IPS DF 6.9 (cell line): ENCODE data around the gene CHD8.
A peak's percentile ranks its signal among the peaks of the same experiment; 100 is the strongest.
"Not testable (repeated sequence)": the region's sequence is repeated elsewhere in the genome, so short reads cannot be mapped to it uniquely, and the experiment has no call there.

ENCODE experiments used
- DNase-seq: peaks from one replicate; pipeline ENCODE4 v3.0.0-alpha.2; 2013; ENCODE audit warnings: low read depth, low spot score
- H3K27ac ChIP-seq: one replicate; pipeline ENCODE4 v1.5.1; 2013; ENCODE audit warnings: low read length, control low read depth
- H3K27me3 ChIP-seq: 2 replicates; pipeline ENCODE4 v1.6.1; 2013; ENCODE audit warnings: mild to moderate bottlenecking, low read length; ENCODE audit not compliant: control insufficient read depth, insufficient read depth
- H3K36me3 ChIP-seq: 2 replicates; pipeline ENCODE4 v1.6.1; 2013; ENCODE audit warnings: low read length; ENCODE audit not compliant: control insufficient read depth, insufficient read depth
- H3K4me1 ChIP-seq: 2 replicates; pipeline ENCODE4 v1.6.1; 2013; ENCODE audit warnings: low read length; ENCODE audit not compliant: control insufficient read depth, insufficient read depth
- H3K4me3 ChIP-seq: 2 replicates; pipeline ENCODE4 v1.5.1; 2013; ENCODE audit warnings: mild to moderate bottlenecking, low read length
- H3K9me3 ChIP-seq: 2 replicates; pipeline ENCODE4 v1.6.1; 2013; ENCODE audit warnings: low read length, inconsistent platforms; ENCODE audit not compliant: control insufficient read depth, insufficient read depth
- WGBS: extraction: QIAGEN DNeasy Blood & Tissue Kit; methylation state at CpG from one replicate; pipeline ENCODE4 v1.1.7; 2013; ENCODE audit warnings: mixed read lengths, missing lambda C conversion rate; ENCODE audit not compliant: insufficient read length, insufficient coverage; 5-methylcytosine and 5-hydroxymethylcytosine counted together

CHD8 gene

DNA sequence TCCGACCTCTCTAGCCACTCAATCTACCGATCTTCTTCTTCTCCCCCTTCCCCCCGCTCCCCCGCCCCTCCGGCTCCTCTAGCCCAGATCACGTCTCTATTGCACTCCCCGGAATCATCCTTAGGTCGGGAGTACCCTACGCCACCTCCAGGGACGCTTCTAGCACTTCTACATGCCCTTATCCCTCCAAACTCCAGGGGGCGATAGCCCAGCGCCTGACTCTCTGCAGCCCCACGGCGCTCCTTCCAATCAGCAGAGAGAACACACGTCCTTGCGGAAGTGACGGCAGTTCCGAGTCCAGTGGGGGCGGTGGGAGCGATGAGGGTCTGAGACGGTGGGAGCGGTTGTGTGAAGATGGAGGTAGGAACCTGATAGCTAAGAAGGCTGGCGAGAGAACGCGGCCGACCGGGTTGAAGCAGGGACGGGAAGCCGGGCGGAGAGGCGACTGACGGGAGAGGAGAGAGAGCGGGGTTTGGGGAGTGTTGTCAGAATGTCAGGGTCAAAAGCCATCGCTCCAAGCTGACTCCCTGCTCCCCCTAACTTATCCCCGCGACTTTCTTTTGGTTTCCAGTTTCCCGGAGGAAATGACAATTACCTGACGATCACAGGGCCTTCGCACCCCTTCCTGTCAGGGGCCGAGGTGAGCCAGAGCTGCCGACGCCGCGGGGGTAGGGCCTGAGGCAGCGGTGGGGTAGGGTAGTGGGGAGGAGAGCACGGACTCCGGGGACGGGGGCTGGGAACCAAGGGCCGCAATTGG lies 21.2 kb upstream of the CHD8 start, which contains the start of the genes RAB2B and TOX4:
RAB2B (minus strand) TSS at position 35 of the 757 bp plus-strand sequence. CDS start 87 bp downstream, outside the sequence.
TOX4 (plus strand) TSS at position 271 of the 757 bp plus-strand sequence; CDS start at position 355, 84 bp downstream.
- Histone ChIP-seq H3K27ac (no peak within 1 kb of the TSS), H3K27me3 (no peaks in the 10 kb centered on the region), H3K4me1 (no peaks in the 10 kb centered on the region), H3K36me3 (no peaks in the 10 kb centered on the region), H3K9me3 (no peaks in the 10 kb centered on the region), H3K4me3 (peak within 1 kb of the TSS; percentile 88)
- no CpG with 5 or more reads among the region's 49 CpGs for WGBS
- peak; percentile 100 for DNase-seq

DNA sequence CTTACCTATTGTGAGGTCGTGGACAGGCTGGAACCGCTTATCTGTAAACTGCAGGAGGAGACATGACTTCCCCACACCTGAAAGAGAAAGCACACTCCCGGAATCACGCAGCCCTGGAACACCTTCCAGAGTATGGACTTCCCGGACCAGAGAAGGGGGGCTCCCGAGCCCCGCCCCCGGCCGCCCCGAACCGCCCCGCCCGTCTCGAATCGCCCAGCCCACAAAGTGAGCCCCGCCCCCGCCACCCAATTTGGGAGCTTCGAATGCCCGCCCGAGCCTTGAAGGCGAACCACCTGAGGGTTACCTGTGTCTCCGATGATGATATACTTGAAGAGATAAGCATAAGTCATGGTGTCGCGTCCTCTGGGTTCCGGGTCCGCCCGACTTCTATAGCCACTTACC lies 20.6 kb upstream of the CHD8 start:
- no peak for DNase-seq
- no peaks in the 10 kb centered on the region for H3K9me3 ChIP-seq
- H3K4me3 ChIP-seq, result peak overlapping the region; percentile 88; the same call in 1 of the 2 replicates
- no CpG with 5 or more reads among the region's 27 CpGs for WGBS
- no peaks in the 10 kb centered on the region for H3K4me1 ChIP-seq
- H3K27me3 ChIP-seq, result no peaks in the 10 kb centered on the region
- no peak overlapping the region for H3K27ac ChIP-seq
- H3K36me3 ChIP-seq, result no peaks in the 10 kb centered on the region

DNA sequence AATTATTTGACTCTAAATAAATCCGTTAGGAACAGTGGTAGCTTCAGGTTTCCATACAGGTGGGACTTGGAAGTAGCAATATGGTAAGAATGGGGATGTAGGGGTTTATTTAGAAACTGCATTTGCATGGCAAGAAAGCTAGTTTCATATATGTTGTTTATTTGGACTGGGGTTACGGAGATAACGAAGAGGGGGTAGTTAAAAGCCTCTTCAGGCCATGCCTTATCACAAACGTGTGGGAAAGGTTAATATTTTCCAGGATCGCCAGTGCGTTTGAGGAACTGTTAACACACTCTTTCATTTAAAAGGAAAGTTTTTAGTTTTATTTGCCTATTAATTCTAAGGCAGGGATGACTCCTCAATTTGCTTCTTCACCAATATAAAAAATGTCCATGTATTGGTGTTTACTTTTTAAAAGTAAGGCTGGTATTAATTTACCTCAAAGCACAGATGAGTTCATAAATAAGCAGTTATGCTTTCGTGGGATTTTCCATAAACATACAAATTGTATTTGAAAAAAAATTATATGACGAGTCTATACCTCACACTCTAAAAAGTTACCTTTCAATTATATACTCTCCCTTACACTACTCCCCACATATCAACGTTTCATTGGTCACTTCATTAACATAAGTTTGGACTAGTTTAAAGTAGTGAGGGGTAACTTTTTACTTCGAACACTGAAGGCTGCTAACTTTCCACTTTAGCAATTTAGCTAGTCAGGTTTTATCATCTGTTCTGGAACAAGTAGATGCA lies 20.0 kb upstream of the CHD8 start:
- Histone ChIP-seq H3K27me3 (no peaks in the 10 kb centered on the region), H3K27ac (no peak overlapping the region), H3K9me3 (no peaks in the 10 kb centered on the region), H3K4me1 (no peaks in the 10 kb centered on the region), H3K36me3 (no peaks in the 10 kb centered on the region), H3K4me3 (peak overlapping the region; percentile 88; the same call in 1 of the 2 replicates)
- no peak for DNase-seq
- WGBS, result 100% methylated on average over 4 of the region's 10 CpGs

DNA sequence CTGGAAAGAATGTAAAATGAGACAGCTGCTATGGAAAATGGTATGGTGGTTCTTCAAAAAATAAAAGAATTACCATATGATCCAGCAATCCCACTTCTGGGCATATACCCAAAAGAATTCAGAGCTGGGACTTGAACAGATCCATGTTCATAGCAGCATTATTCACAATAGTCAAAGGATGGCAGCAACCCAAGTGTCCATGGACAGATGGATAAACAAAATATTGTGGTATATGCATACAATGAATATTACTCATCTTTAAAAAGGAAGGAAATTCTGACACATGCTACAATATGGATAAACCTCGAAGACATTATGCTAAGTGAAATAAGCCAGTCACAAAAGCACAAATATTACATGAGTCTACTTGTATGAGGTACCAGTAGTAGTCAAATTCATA lies 11.7 kb upstream of the CHD8 start:
- H3K9me3 ChIP-seq, result no peaks in the 10 kb centered on the region
- H3K27me3 ChIP-seq, result no peaks in the 10 kb centered on the region
- no peaks in the 10 kb centered on the region for H3K4me1 ChIP-seq
- no peak overlapping the region for H3K27ac ChIP-seq
- H3K4me3 ChIP-seq, result no peak overlapping the region
- peaks cover 7% of the 10 kb centered on the region; the same call in 1 of the 2 replicates for H3K36me3 ChIP-seq
- no CpG with 5 or more reads among the region's 1 CpG for WGBS
- no peak for DNase-seq

DNA sequence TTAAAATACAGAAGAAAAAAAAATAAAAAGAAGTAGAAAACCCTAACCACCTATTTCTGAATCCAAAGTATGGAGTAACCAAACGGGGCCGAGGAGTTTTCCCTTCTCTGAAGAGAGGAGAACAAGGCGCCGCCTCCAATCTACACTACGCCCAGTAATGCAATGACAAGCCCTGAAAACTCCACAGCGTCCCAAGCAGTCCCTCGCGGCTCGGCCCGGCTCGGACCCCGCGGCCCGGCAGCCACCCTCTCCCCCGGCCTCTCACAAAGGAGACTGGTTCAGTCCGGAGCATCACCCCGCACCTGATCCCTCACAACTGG lies 371 bp downstream of the CHD8 start:
- no peak for DNase-seq
- WGBS, result no CpG with 5 or more reads among the region's 17 CpGs
- H3K27me3 ChIP-seq, result no peaks in the 10 kb centered on the region
- H3K4me1 ChIP-seq, result 0 out of 2 replicates have a peak, but pooled peaks cover 1% of the 10 kb centered on the region
- H3K4me3 ChIP-seq, result peak overlapping the region; percentile 82
- no peaks in the 10 kb centered on the region for H3K36me3 ChIP-seq
- no peaks in the 10 kb centered on the region for H3K9me3 ChIP-seq
- no peak overlapping the region for H3K27ac ChIP-seq

DNA sequence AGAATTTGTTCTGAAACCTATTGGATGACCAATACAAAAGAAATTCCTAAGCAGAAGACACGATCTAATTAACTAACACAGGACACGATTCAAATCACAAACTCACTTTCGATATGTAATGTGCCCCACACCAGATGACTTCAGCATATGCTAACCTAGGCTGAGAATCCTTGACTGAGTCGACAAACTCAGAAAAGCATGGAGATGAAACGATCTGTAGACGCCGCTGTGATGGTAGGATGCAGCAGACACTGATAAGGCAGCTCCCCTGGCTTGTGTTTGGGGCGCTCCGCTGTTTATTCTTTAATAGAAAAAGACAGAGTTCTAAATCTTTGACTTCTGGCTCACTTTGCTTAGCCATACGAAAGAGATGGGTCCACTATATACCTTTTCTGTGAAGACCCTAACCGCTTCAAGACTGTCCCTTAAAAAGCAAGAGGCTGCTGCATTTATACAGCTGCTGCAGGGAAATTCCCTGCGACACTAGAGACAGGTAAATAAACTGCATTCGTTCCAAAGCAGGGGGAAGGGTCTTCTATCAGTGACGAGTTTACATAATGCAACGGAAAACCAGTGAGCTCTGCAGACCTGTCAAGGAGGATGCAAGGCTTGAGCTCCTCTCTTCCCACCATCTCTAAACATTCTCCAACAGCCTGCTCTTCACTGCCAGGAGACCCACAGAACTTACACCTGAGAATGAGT lies 929 bp downstream of the CHD8 start:
- DNase-seq, result no peak
- no peak overlapping the region for H3K27ac ChIP-seq
- peak overlapping the region; percentile 82; the same call in 1 of the 2 replicates for H3K4me3 ChIP-seq
- H3K27me3 ChIP-seq, result no peaks in the 10 kb centered on the region
- no peaks in the 10 kb centered on the region for H3K36me3 ChIP-seq
- no peaks in the 10 kb centered on the region for H3K9me3 ChIP-seq
- H3K4me1 ChIP-seq, result 0 out of 2 replicates have a peak, but pooled peaks cover 1% of the 10 kb centered on the region
- no CpG with 5 or more reads among the region's 15 CpGs for WGBS

DNA sequence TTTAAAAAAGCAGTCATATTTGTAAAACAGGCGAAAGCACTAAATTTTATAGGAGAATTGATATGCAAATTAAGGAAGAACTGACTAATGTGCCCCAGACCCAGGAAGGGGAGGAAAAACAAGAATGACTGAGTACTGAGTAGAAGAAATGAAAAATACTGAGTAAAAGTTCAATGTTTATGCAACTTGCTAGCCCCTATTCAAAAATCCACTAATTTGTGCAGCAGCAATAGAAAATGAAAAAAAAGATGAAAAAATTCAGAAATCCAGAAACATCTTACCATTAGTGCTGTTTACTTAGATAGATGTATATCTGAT lies 6.1 kb downstream of the CHD8 start:
- DNase-seq, result no peak
- no peak overlapping the region for H3K4me3 ChIP-seq
- no peak overlapping the region for H3K27ac ChIP-seq
- WGBS, result no CpG with 5 or more reads among the region's 1 CpG
- H3K27me3 ChIP-seq, result no peaks in the 10 kb centered on the region
- H3K36me3 ChIP-seq, result no peaks in the 10 kb centered on the region
- no peaks in the 10 kb centered on the region for H3K9me3 ChIP-seq
- peaks cover 1% of the 10 kb centered on the region; the same call in 1 of the 2 replicates for H3K4me1 ChIP-seq

DNA sequence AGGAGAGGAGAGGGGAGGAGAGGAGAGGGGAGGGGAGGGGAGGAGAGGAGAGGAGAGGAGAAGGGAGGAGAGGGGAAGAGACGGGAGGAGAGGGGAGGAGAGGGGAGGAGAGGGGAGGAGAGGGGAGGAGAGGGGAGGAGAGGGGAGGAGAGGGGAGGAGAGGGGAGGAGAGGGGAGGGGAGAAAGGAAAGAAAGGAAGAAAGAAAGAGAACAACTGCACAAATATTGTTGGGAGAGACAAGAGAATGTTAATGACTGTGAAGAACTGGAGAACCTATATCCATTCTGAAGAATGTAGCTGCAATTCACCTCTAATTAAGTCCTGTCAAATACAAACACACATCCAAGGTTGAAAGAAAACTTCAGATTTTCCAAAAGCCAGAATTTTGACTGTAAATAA lies 13.3 kb downstream of the CHD8 start:
- no CpG with 5 or more reads among the region's 1 CpG for WGBS
- not testable (repeated sequence) for DNase-seq, H3K4me1 ChIP-seq, H3K4me3 ChIP-seq, H3K36me3 ChIP-seq, H3K9me3 ChIP-seq, H3K27ac ChIP-seq, H3K27me3 ChIP-seq

DNA sequence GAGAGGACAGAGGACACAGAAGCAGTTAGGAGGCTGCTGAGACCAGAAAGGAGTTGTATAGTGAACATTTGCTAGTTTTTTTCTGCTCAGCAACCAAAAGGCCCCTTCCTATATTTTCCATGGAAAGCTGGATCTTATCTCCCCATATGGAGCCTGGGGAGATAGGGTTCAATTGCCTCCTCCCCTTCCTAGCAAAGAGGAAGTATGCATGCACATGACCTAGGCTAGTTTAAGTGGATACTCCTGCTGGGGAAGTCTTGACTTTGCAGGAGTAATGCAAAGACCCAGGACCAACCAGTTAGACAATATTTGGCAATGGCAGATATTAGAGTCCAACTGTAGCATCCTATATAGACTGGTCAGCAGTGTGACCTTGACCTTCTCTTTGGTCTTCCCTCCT lies 15.1 kb downstream of the CHD8 start:
- no peaks in the 10 kb centered on the region for H3K36me3 ChIP-seq
- H3K9me3 ChIP-seq, result no peaks in the 10 kb centered on the region
- H3K4me3 ChIP-seq, result no peak overlapping the region
- DNase-seq, result no peak
- H3K4me1 ChIP-seq, result no peaks in the 10 kb centered on the region
- H3K27ac ChIP-seq, result no peak overlapping the region
- no peaks in the 10 kb centered on the region for H3K27me3 ChIP-seq

DNA sequence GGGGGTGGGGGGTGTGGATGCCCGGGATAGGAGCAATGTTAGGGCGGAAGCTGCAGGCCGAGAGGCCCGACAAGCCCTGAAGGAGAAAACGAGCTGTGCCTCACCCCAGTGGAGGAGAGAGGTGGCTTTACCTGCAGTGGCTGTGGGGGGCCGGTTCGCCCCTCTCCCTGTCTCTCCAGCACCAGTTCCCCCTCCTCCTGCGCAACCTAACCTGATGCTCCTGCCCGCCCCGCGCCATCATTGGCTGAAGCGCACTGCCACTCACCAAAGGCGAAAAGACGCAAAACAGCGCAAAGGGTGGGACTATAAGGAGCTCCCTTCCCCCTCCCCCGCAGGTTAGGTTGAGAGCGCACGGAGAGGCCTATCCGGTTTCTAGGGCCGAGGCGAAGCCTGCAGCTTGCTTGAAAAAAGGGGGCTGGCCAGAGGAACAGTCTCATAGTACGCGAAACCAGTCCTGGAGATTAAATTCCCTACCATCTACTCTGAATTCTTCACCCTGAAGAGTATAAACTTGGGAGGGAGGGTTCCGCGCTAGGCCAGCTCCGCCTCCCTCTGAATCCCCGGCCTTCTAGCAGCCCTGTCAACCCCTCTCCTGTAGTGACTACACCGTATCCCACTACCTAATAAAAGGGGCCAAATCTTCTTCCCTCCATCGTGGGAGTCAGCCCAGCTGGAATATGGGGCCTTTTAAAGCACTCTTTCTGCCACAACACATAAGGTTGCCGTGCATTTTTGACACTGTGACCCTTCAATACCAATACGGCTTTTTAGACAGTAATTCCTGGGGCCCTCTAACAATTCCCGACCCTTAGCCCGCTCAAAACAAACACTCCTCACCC lies 18.6 kb downstream of the CHD8 start:
- Histone ChIP-seq H3K27ac (peak overlapping the region; percentile 19), H3K4me3 (peak overlapping the region; percentile 78; the same call in 1 of the 2 replicates), H3K36me3 (no peaks in the 10 kb centered on the region), H3K4me1 (no peaks in the 10 kb centered on the region), H3K9me3 (no peaks in the 10 kb centered on the region), H3K27me3 (no peaks in the 10 kb centered on the region)
- no CpG with 5 or more reads among the region's 33 CpGs for WGBS
- peak; percentile 98 for DNase-seq
